Stimulated activated CD4-positive, alpha-beta T cell treated with anti-CD3 and anti-CD28 coated beads, TNF-alpha, amount 100 ng/mL, for 1 hour (primary cell): Measurements from ENCODE around the gene MYMK.
A peak's percentile ranks its signal among the peaks of the same experiment; 100 is the strongest.

Experiments used
- DNase-seq, 3 donors: peaks; one replicate each; pipeline ENCODE4 v3.0.0-alpha.2; 2020; ENCODE audit warnings: low read depth in 3 of 3, low spot score in 1 of 3

MYMK gene

GRCh38 chr9:133558191-133559126 is 33.7 kb upstream of the MYMK start:
- DNase-seq, result peak in 1 of 3 donors; percentile 14

GRCh38 chr9:133557581-133557980 is 32.8 kb upstream of the MYMK start:
- DNase-seq, result no peak

- no peak for DNase-seq
These were observed 31.6 kb upstream of the MYMK start for GRCh38 chr9:133556354-133556753.

- no peak for DNase-seq
These were observed 30.0 kb upstream of the MYMK start for GRCh38 chr9:133554729-133555128.

- DNase-seq, result no peak
These were observed 29.4 kb upstream of the MYMK start for GRCh38 chr9:133553973-133554713.

GRCh38 chr9:133553123-133553522 is 28.4 kb upstream of the MYMK start:
- no peak for DNase-seq

- no peak for DNase-seq
These were observed 27.5 kb upstream of the MYMK start for GRCh38 chr9:133552236-133552635.

- DNase-seq, result no peak
These were observed 26.7 kb upstream of the MYMK start for GRCh38 chr9:133551446-133551845.

- no peak for DNase-seq
These were observed 22.4 kb upstream of the MYMK start for GRCh38 chr9:133547116-133547515.

GRCh38 chr9:133546287-133546680 is 21.5 kb upstream of the MYMK start:
- DNase-seq, result no peak

- no peak for DNase-seq
These were observed 20.9 kb upstream of the MYMK start for GRCh38 chr9:133545494-133546286.

- DNase-seq, result no peak
These were observed 19.2 kb upstream of the MYMK start for GRCh38 chr9:133543772-133544467.

GRCh38 chr9:133542002-133542401 is 17.2 kb upstream of the MYMK start:
- no peak for DNase-seq

GRCh38 chr9:133540698-133541025 is 15.9 kb upstream of the MYMK start:
- DNase-seq, result no peak

- DNase-seq, result no peak
These were observed 15.4 kb upstream of the MYMK start for GRCh38 chr9:133539991-133540697.

GRCh38 chr9:133538851-133539833 is 14.4 kb upstream of the MYMK start:
- no peak for DNase-seq

GRCh38 chr9:133538176-133538575 is 13.4 kb upstream of the MYMK start:
- no peak for DNase-seq

GRCh38 chr9:133537257-133537656 is 12.5 kb upstream of the MYMK start:
- no peak for DNase-seq

- DNase-seq, result no peak
These were observed 11.8 kb upstream of the MYMK start for GRCh38 chr9:133536536-133536935.
